Loucy (cell line): ENCODE measurements around the gene FANCC.

Source experiments
- EZH2phosphoT487 ChIP-seq: fragments of 200-600 bp; IDR thresholded peaks from 2 replicates; pipeline ENCODE4 v1.6.1; 2018; ENCODE audit warnings: antibody characterized with exemption, mild to moderate bottlenecking, moderate library complexity, borderline replicate concordance
- TF ChIP-seq, protein P1 (sequence below): fragments of 200-600 bp; sonication (generic); conservative IDR thresholded peaks from 2 replicates; pipeline ENCODE4 v1.5.1; 2014; ENCODE audit warnings: mild to moderate bottlenecking, antibody characterized with exemption, low read length

DNA sequence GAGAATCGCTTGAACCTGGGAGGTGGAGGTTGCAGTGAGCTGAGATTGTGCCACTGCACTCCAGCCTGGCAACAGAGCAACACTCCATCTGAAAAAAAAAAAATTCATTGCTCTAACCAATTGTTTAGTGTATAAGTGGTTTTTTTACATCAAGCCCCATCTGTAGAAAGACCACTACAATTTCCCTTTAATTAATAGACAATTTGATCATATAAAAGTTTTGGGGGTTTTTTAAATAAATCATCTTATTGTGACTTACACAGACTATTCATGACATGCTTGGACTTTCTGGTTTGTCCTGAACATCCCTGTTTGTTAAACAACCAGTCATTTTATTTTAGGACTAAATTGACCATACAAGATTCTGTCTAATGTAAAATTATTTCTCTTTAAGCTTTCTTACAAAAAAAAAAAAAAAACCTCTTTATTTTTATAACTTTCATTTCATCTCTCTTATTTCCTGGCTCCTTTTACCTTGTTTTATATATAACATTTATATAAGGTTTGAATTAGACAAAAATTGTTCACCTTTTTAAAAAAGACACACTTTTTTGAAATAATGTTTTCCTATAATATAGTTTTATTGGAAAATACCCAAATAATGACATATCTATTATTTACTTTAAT is 9.8 kb upstream of the FANCC start:
- TF ChIP-seq, protein P1, sequence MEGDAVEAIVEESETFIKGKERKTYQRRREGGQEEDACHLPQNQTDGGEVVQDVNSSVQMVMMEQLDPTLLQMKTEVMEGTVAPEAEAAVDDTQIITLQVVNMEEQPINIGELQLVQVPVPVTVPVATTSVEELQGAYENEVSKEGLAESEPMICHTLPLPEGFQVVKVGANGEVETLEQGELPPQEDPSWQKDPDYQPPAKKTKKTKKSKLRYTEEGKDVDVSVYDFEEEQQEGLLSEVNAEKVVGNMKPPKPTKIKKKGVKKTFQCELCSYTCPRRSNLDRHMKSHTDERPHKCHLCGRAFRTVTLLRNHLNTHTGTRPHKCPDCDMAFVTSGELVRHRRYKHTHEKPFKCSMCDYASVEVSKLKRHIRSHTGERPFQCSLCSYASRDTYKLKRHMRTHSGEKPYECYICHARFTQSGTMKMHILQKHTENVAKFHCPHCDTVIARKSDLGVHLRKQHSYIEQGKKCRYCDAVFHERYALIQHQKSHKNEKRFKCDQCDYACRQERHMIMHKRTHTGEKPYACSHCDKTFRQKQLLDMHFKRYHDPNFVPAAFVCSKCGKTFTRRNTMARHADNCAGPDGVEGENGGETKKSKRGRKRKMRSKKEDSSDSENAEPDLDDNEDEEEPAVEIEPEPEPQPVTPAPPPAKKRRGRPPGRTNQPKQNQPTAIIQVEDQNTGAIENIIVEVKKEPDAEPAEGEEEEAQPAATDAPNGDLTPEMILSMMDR = no peak
- no peak for TF ChIP-seq EZH2phosphoT487
